Hepatocyte (in vitro differentiated cells): ENCODE data around the gene KIFAP3.

Experiments used
- EZH2 ChIP-seq: fragments of 200-600 bp; sonication (generic); IDR thresholded peaks from 2 replicates; pipeline ENCODE4 v1.6.1; 2016; ENCODE audit warnings: antibody characterized with exemption, mild to moderate bottlenecking, borderline replicate concordance
- TF ChIP-seq, protein P1 (sequence below): fragments of 200-600 bp; sonication (generic); IDR thresholded peaks from 2 replicates; pipeline ENCODE4 v1.5.1; 2016; ENCODE audit warnings: antibody characterized with exemption, mild to moderate bottlenecking; ENCODE audit not compliant: poor library complexity

DNA sequence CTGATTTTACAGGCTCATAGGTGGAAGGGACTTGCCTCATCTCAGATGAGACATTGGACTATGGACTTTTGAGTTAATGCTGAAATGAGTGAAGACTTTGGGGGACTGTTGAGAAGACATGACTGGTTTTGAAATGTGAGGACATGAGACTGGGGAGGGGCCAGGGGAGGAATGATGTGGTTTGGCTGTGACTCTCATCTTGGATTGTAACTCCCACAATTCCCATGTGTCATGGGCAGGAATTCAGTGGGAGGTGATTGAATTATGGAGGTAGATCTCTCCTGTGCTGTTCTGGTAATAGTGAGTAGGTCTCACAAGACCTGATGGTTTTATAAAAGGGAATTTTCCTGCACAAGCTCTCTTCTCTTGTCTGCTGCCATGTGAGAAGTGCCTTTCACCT is 201.6 kb downstream of the KIFAP3 start:
- TF ChIP-seq EZH2 = no peak
- TF ChIP-seq, protein P1, sequence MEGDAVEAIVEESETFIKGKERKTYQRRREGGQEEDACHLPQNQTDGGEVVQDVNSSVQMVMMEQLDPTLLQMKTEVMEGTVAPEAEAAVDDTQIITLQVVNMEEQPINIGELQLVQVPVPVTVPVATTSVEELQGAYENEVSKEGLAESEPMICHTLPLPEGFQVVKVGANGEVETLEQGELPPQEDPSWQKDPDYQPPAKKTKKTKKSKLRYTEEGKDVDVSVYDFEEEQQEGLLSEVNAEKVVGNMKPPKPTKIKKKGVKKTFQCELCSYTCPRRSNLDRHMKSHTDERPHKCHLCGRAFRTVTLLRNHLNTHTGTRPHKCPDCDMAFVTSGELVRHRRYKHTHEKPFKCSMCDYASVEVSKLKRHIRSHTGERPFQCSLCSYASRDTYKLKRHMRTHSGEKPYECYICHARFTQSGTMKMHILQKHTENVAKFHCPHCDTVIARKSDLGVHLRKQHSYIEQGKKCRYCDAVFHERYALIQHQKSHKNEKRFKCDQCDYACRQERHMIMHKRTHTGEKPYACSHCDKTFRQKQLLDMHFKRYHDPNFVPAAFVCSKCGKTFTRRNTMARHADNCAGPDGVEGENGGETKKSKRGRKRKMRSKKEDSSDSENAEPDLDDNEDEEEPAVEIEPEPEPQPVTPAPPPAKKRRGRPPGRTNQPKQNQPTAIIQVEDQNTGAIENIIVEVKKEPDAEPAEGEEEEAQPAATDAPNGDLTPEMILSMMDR = no peak
